CD14-positive monocyte (primary cell): ENCODE measurements around the gene TUBGCP5. TPM values are rescaled to one million over a fixed set of nuclear protein-coding genes. Genes with fewer than 3 reads are reported as not detected.
"Not testable (repeated sequence)": the region's sequence is repeated elsewhere in the genome, so short reads cannot be mapped to it uniquely, and the experiment has no call there.

ENCODE experiments used
- DNase-seq, 3 donors: peaks; one replicate each; pipeline ENCODE4 v3.0.0-alpha.2; 2011 to 2022
- H2AFZ ChIP-seq: 2 replicates; pipeline ENCODE4 v1.6.0; 2012; ENCODE audit warnings: mild to moderate bottlenecking, low read depth, low read length, inconsistent platforms; ENCODE audit not compliant: insufficient read depth, poor library complexity, severe bottlenecking
- H3K27ac ChIP-seq, 2 donors: 1 replicate in 1 of 2; 2 replicates in 1 of 2; pipeline ENCODE4 v1.5.1; 2012 to 2013; ENCODE audit warnings: low read length in 2 of 2, control low read depth in 1 of 2, inconsistent platforms in 1 of 2, low read depth in 1 of 2, mild to moderate bottlenecking in 1 of 2
- H3K27me3 ChIP-seq, 2 donors: one replicate each; pipeline versions ENCODE4 v1.6.0 to v1.6.1; 2011 to 2013; ENCODE audit warnings: low read length in 2 of 2; ENCODE audit not compliant: control insufficient read depth in 2 of 2, insufficient read depth in 2 of 2
- H3K36me3 ChIP-seq, 2 donors: replicated peaks in 1 of 2; 1 replicate in 1 of 2; 2 replicates in 1 of 2; pipeline versions ENCODE4 v1.5.1 to v1.6.1; 2012 to 2013; ENCODE audit warnings: low read length in 2 of 2, control low read depth in 1 of 2, inconsistent platforms in 1 of 2, mild to moderate bottlenecking in 1 of 2; ENCODE audit not compliant: insufficient read depth in 2 of 2, control insufficient read depth in 1 of 2
- H3K4me1 ChIP-seq, 2 donors: 1 replicate in 1 of 2; 2 replicates in 1 of 2; pipeline versions ENCODE4 v1.5.1 to v1.6.1; 2012 to 2013; ENCODE audit warnings: low read length in 2 of 2, control low read depth in 1 of 2, inconsistent platforms in 1 of 2, mild to moderate bottlenecking in 1 of 2, moderate library complexity in 1 of 2; ENCODE audit not compliant: insufficient read depth in 2 of 2, control insufficient read depth in 1 of 2
- H3K4me2 ChIP-seq: replicated peaks from 2 replicates; pipeline ENCODE3; 2012; ENCODE audit warnings: low read length, moderate library complexity, mild to moderate bottlenecking; ENCODE audit not compliant: poor library complexity, severe bottlenecking; ENCODE audit errors: extremely low read depth
- H3K4me3 ChIP-seq, 3 experiments: fragments of 200-600 bp in 1 of 3; sonication (generic) in 1 of 3; replicated peaks in 1 of 3; 1 replicate in 2 of 3; 2 replicates in 1 of 3; pipeline ENCODE4 v1.5.1; 2011 to 2013; ENCODE audit warnings: low read length in 3 of 3, mild to moderate bottlenecking in 3 of 3, control low read depth in 2 of 3, low read depth in 2 of 3, inconsistent platforms in 1 of 3, moderate library complexity in 1 of 3
- H3K79me2 ChIP-seq: 2 replicates; pipeline ENCODE4 v1.6.0; 2012; ENCODE audit warnings: mild to moderate bottlenecking, control low read depth, inconsistent platforms, low read length, moderate library complexity; ENCODE audit not compliant: insufficient read depth
- H3K9ac ChIP-seq: 2 replicates; pipeline ENCODE4 v1.6.0; 2017; ENCODE audit warnings: low read length, mild to moderate bottlenecking; ENCODE audit not compliant: insufficient read depth, poor library complexity, severe bottlenecking
- H3K9me3 ChIP-seq, 2 donors: replicated peaks in 1 of 2; 1 replicate in 1 of 2; 2 replicates in 1 of 2; pipeline versions ENCODE4 v1.5.1 to v1.6.1; 2012 to 2013; ENCODE audit warnings: low read length in 2 of 2, control low read depth in 1 of 2; ENCODE audit not compliant: control insufficient read depth in 1 of 2, insufficient read depth in 1 of 2
- H4K20me1 ChIP-seq: 2 replicates; pipeline ENCODE4 v1.6.0; 2012; ENCODE audit warnings: mild to moderate bottlenecking, low read length, control low read depth, moderate library complexity; ENCODE audit not compliant: insufficient read depth
- H3K27ac Mint-ChIP-seq, 7 donors: one replicate each; pipeline ENCODE4 v1.8.0; 2020; ENCODE audit warnings: mild to moderate bottlenecking in 7 of 7, mixed read lengths in 7 of 7, moderate library complexity in 6 of 7, inconsistent platforms in 2 of 7
- H3K27me3 Mint-ChIP-seq, 3 donors: one replicate each; pipeline ENCODE4 v1.8.0; 2021 to 2022; ENCODE audit warnings: low read depth in 3 of 3, mild to moderate bottlenecking in 3 of 3, mixed read lengths in 3 of 3, moderate library complexity in 3 of 3, inconsistent platforms in 1 of 3
- H3K36me3 Mint-ChIP-seq, 2 donors: one replicate each; pipeline ENCODE4 v1.8.0; 2020; ENCODE audit warnings: mixed read lengths in 2 of 2, inconsistent platforms in 1 of 2, mild to moderate bottlenecking in 1 of 2
- H3K4me1 Mint-ChIP-seq: one replicate; pipeline ENCODE4 v1.8.0; 2020; ENCODE audit warnings: mild to moderate bottlenecking, mixed read lengths
- H3K4me3 Mint-ChIP-seq, 2 donors: one replicate each; pipeline ENCODE4 v1.8.0; 2020; ENCODE audit warnings: mild to moderate bottlenecking in 2 of 2, mixed read lengths in 2 of 2, moderate library complexity in 1 of 2
- H3K9me3 Mint-ChIP-seq, 7 donors: one replicate each; pipeline ENCODE4 v1.8.0; 2020 to 2022; ENCODE audit warnings: mixed read lengths in 7 of 7, mild to moderate bottlenecking in 6 of 7, moderate library complexity in 6 of 7, inconsistent platforms in 2 of 7
- CTCF ChIP-seq: fragments of 200-600 bp; IDR thresholded peaks from one replicate; pipeline ENCODE4 v1.8.0; 2022; ENCODE audit warnings: antibody characterized with exemption, mild to moderate bottlenecking
- WGBS: methylation state at CpG from one replicate; pipeline ENCODE4 v1.1.5; 2013; ENCODE audit warnings: missing lambda C conversion rate; ENCODE audit not compliant: insufficient coverage; 5-methylcytosine and 5-hydroxymethylcytosine counted together
- intact Hi-C, 2 donors: fragments of 100-400 bp; cut with micrococcal nuclease; formaldehyde crosslinking; loops; one replicate each; pipeline versions ENCODE4 v1.15.0 to v1.15.1; 2023
- polyA plus RNA-seq, 3 donors: library from polyadenylated mRNA; depleted of rRNA in 1 of 3; unstranded in 2 of 3; stranded (reverse) in 1 of 3; fragments of 300-500 nt in 2 of 3; fragments of >200 nt in 1 of 3; fragmentation: Illumina TruSeq in 2 of 3; gene quantifications; 1 replicate in 2 of 3; 2 replicates in 1 of 3; pipeline ENCODE4 v1.2.3, GENCODE V29; 2012 to 2021

Gene TUBGCP5
- polyA plus RNA-seq, 3 donors: 1.4 to 5.8 (median 1.8) TPM

- peaks cover 10 to 17% of the 10 kb centered on the region in 2 donors for H3K4me1 ChIP-seq
- H3K36me3 Mint-ChIP-seq, H3K36me3 ChIP-seq, H3K27me3 Mint-ChIP-seq, H3K27ac Mint-ChIP-seq, H3K27ac ChIP-seq, H2AFZ ChIP-seq, H3K4me3 ChIP-seq, H3K4me2 ChIP-seq, H3K79me2 ChIP-seq, H3K9me3 ChIP-seq, intact Hi-C loops, H4K20me1 ChIP-seq, H3K9me3 Mint-ChIP-seq, H3K27me3 ChIP-seq, DNase-seq, H3K9ac ChIP-seq, H3K4me3 Mint-ChIP-seq: not testable (repeated sequence)
- WGBS: 90% methylated on average over 5 of the region's 8 CpGs
- peaks cover 14% of the 10 kb centered on the region for H3K4me1 Mint-ChIP-seq
Observed at GRCh38 chr15:23041736-23042135, 2.4 kb upstream of the TUBGCP5 start.

- H3K4me1 ChIP-seq: peaks cover 10 to 17% of the 10 kb centered on the region in 2 donors
- intact Hi-C loops: loop anchor here (5.0 to 10.0 kb wide), 3 partner anchors 63 to 203 kb away; partner anchors contain the start of gene NIPA2 (in 1 of the 2)
Observed at GRCh38 chr15:23039917-23040281, 530 bp upstream of the TUBGCP5 start.

More at GRCh38 chr15:23039917-23040281, 530 bp upstream of the TUBGCP5 start:
- H3K36me3 Mint-ChIP-seq: peaks cover 2 to 5% of the 10 kb centered on the region in 2 donors
- Histone ChIP-seq H3K4me2 (peak overlapping the region; percentile 94), H3K36me3 (peaks cover 3 to 7% of the 10 kb centered on the region in 2 donors), H3K27me3 (no peaks in the 10 kb centered on the region), H3K79me2 (no peaks in the 10 kb centered on the region), H3K27ac (peak overlapping the region; percentile 51 to 65), H3K4me3 (peak overlapping the region; percentile 46 to 83 (median 69)), H2AFZ (peak overlapping the region; percentile 91), H3K9ac (peak overlapping the region; percentile 79), H4K20me1 (no peaks in the 10 kb centered on the region), H3K9me3 (no peaks in the 10 kb centered on the region)
- H3K4me1 Mint-ChIP-seq: peaks cover 14% of the 10 kb centered on the region
- peaks cover 0 to 4% (median 0%) of the 10 kb centered on the region in 7 donors for H3K9me3 Mint-ChIP-seq
- no peak for TF ChIP-seq CTCF
- 27% methylated on average over 6 of the region's 10 CpGs for WGBS
- no peaks in the 10 kb centered on the region for H3K27me3 Mint-ChIP-seq
- peak overlapping the region in 6 of 7 donors; percentile 50 to 82 (median 69) for H3K27ac Mint-ChIP-seq
- no peak for DNase-seq
- peak overlapping the region; percentile 86 to 91 for H3K4me3 Mint-ChIP-seq
